Suppressor macrophage (primary cell): ENCODE measurements around the gene KRT6C.
"Not testable (repeated sequence)": the region's sequence is repeated elsewhere in the genome, so short reads cannot be mapped to it uniquely, and the experiment has no call there.

Experiments used
- DNase-seq, 4 experiments: peaks; one replicate each; pipeline ENCODE4 v3.0.0-alpha.2; 2020 to 2022

The KRT6C gene

GRCh38 chr12:52454411-52455201 lies 19.0 kb downstream of the KRT6C start:
- no peak for DNase-seq

- no peak for DNase-seq
Observed at GRCh38 chr12:52452101-52452500, 21.5 kb downstream of the KRT6C start, which contains the start of gene KRT6B. KRT6B (minus strand) TSS chr12:52452146; CDS start chr12:52452078, 68 bp downstream.

- peak in 2 of 4 experiments; percentile 8 to 13 for DNase-seq
Observed at GRCh38 chr12:52448228-52448627, 25.4 kb downstream of the KRT6C start.

GRCh38 chr12:52447196-52447595 lies 26.4 kb downstream of the KRT6C start:
- DNase-seq, result not testable (repeated sequence)

GRCh38 chr12:52446367-52447045 lies 27.1 kb downstream of the KRT6C start:
- no peak for DNase-seq

GRCh38 chr12:52445876-52446275 lies 27.7 kb downstream of the KRT6C start:
- DNase-seq, result no peak

GRCh38 chr12:52444647-52445595 lies 28.7 kb downstream of the KRT6C start:
- DNase-seq, result no peak

- DNase-seq, result no peak
Observed at GRCh38 chr12:52443966-52444365, 29.6 kb downstream of the KRT6C start.

- DNase-seq, result no peak
Observed at GRCh38 chr12:52442600-52443061, 31.0 kb downstream of the KRT6C start.

- no peak for DNase-seq
Observed at GRCh38 chr12:52441320-52441911, 32.2 kb downstream of the KRT6C start.

GRCh38 chr12:52440821-52441319 lies 32.7 kb downstream of the KRT6C start:
- no peak for DNase-seq

- no peak for DNase-seq
Observed at GRCh38 chr12:52439845-52440244, 33.8 kb downstream of the KRT6C start.

GRCh38 chr12:52439420-52439819 lies 34.2 kb downstream of the KRT6C start:
- DNase-seq, result no peak

GRCh38 chr12:52438305-52439301 lies 35.0 kb downstream of the KRT6C start:
- DNase-seq, result no peak

- no peak for DNase-seq
Observed at GRCh38 chr12:52437508-52437907, 36.1 kb downstream of the KRT6C start.

- DNase-seq, result no peak
Observed at GRCh38 chr12:52436828-52437474, 36.7 kb downstream of the KRT6C start.

GRCh38 chr12:52436000-52436827 lies 37.4 kb downstream of the KRT6C start:
- DNase-seq, result no peak

GRCh38 chr12:52435659-52435999 lies 38.0 kb downstream of the KRT6C start:
- DNase-seq, result no peak

GRCh38 chr12:52434760-52435530 lies 38.7 kb downstream of the KRT6C start:
- DNase-seq, result peak in 2 of 4 experiments; percentile 7 to 35
